ENCODE results near the gene OLIG1. TPM values are rescaled to one million over a fixed set of nuclear protein-coding genes. Genes with fewer than 3 reads are reported as not detected.

The OLIG1 gene
- polyA plus RNA-seq, 1 experiment, result not detected

GRCh38 chr21:33113131-33113530 is 43.2 kb downstream of the OLIG1 start:
- TF ChIP-seq CTCF (IDR thresholded peaks at IDR 0.05; ENCODE audit: insufficient read depth, low read depth, low read length), result no peak
- POLR2A ChIA-PET, result no interaction called here
- H3K27me3 ChIP-seq (ENCODE audit: control insufficient read depth, insufficient read depth, low read length), result peaks cover 45% of the 10 kb centered on the region
- CTCF ChIA-PET, result interaction anchor here (0.7 kb wide), 1 partner anchor 930 kb away, joined by 3 read pairs; no protein-coding TSS in a partner anchor
- no peak overlapping the region for H3K4me3 ChIP-seq (ENCODE audit: low read depth, low read length)
- DNase-seq (ENCODE audit: low read depth), result no peak
- no peaks in the 10 kb centered on the region for H3K36me3 ChIP-seq (ENCODE audit: control insufficient read depth, insufficient read depth, low read length)

DNA sequence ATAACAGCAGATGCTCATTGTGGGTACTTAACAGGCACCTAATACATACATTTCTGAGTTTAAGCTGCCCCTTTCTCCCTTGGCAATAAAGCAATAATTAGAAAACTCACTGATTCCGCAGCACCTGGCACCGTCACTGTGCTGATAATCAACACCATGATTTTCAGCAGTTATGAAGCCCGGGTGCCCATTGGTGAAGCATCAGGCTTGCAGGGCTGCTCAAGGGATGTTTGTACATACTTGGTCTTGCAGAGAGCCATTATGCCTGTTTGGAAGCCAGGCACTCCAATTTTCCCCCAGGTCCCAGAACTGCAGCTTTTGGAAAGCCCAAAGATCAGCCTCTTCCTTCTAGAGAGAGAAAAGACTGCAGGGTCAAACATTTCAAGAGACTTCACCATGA is 44.3 kb downstream of the OLIG1 start:
- ChIA-PET CTCF (no interaction called here), POLR2A (no interaction called here)
- Histone ChIP-seq H3K4me3 (ENCODE audit: low read depth, low read length) (no peak overlapping the region), H3K36me3 (ENCODE audit: control insufficient read depth, insufficient read depth, low read length) (no peaks in the 10 kb centered on the region), H3K27me3 (ENCODE audit: control insufficient read depth, insufficient read depth, low read length) (peaks cover 41% of the 10 kb centered on the region)
- DNase-seq (ENCODE audit: low read depth), result no peak
- no peak for TF ChIP-seq CTCF (IDR thresholded peaks at IDR 0.05; ENCODE audit: insufficient read depth, low read depth, low read length)

DNA sequence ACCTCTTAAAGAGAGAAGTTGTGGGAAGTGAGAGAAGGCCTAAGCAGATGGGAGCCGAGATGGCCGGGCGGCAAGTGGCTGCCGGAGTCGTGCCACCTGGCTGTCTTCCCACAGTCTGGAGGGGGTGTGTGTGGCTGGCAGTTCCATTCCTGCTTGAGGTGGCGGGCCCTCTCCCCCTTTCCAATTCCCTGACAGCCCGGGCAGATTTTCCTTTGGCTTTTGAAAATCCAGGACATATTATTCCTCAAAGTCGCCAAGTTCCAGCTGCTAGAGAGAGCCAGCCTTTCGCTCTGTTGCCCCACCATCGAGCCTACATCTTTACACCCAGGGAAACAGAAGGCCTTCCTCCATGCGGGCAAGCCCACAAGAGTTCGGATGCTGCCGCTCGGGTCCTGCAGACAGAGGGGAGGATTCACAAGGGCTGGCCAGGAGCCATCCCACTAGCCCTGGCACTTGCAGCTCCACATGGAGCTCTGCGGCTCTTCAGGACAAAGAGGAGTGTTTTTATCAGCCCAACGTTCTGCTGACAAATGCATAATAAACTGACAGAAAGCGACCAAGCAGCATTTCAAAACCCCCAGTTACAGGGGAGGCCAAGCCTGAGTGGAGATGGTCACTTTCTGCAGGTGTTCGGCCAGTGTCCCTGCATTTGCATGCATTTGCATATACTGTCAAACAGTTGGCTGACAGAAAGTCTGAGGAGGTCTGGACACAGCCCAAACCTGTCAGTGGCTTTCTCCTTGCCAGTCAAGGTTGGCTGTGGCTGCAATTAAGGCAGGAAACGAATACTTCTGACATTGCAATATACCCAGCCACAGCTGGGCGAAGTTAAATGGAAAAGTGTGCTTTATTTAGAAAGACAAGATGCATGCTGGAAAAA is 45.9 kb downstream of the OLIG1 start:
- no peak for TF ChIP-seq CTCF (IDR thresholded peaks at IDR 0.05; ENCODE audit: insufficient read depth, low read depth, low read length)
- ChIA-PET CTCF (interaction anchor here (2.4 kb wide), 1 partner anchor 12 kb away, joined by 9 read pairs; no protein-coding TSS in a partner anchor), POLR2A (no interaction called here)
- H3K4me3 ChIP-seq (ENCODE audit: low read depth, low read length), result no peak overlapping the region
- no peaks in the 10 kb centered on the region for H3K36me3 ChIP-seq (ENCODE audit: control insufficient read depth, insufficient read depth, low read length)
- peaks cover 34% of the 10 kb centered on the region for H3K27me3 ChIP-seq (ENCODE audit: control insufficient read depth, insufficient read depth, low read length)
- DNase-seq (ENCODE audit: low read depth), result no peak

DNA sequence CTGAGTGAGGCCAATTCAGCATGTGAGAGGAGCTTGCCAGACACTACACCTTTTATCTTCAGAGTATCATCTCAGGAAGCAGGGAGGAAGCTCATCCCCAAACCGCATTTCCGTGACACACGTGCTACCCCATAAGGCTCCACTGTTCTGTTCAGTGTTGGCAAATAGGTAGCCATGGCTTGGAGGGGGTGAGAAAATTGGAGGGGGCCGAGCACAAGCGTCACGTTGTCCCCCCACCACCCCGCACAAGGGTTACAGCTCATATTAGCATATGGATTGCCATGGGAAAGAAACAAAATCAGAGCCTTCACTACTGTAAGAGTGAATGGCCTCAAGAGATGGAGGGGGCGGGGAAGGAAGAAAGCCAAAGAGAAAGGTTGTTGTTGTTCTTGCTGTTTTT is 46.7 kb downstream of the OLIG1 start:
- POLR2A ChIA-PET, result no interaction called here
- DNase-seq (ENCODE audit: low read depth), result no peak
- no peak overlapping the region for H3K4me3 ChIP-seq (ENCODE audit: low read depth, low read length)
- TF ChIP-seq CTCF (IDR thresholded peaks at IDR 0.05; ENCODE audit: insufficient read depth, low read depth, low read length), result no peak
- no peaks in the 10 kb centered on the region for H3K36me3 ChIP-seq (ENCODE audit: control insufficient read depth, insufficient read depth, low read length)
- H3K27me3 ChIP-seq (ENCODE audit: control insufficient read depth, insufficient read depth, low read length), result peaks cover 26% of the 10 kb centered on the region
- CTCF ChIA-PET, result interaction anchor here (2.4 kb wide), 1 partner anchor 11 kb away, joined by 9 read pairs; no protein-coding TSS in a partner anchor

DNA sequence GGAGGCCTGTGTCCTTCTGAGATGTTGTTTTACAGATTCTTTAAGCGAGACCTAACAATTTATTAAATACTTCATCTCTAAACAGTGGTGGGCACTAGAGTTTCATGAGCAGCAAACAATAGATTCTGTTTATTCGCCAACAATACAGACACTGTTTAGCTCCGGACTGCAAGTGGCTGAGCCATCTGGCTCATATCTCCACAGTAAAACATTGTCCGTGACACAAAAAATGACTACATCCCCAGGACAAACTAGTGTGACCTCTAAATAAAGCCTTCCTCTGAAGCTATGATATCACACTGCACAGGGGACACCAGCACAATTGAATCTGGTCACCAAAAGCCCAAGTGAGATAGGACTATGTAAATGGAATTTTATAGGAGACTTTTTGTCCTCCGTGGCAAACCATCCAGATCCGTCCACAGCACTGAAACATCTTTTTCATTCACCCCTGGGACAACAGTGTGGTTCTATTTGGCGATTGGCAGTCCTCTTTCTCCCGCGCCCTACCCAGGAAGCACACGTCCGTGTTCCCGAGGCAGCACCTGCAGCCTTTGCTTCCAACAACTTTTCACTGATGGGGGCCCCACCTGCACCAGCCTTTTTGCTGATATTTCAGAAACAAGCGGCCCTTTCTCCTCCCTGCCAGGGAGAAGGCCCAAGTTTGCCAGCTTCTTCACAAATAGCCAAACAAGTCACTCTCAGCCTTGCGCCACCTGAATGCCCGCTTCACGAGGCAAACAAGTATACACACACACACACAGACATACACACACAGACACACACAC is 47.4 kb downstream of the OLIG1 start:
- TF ChIP-seq CTCF (IDR thresholded peaks at IDR 0.05; ENCODE audit: insufficient read depth, low read depth, low read length), result no peak
- POLR2A ChIA-PET, result no interaction called here
- no peak for DNase-seq (ENCODE audit: low read depth)
- Histone ChIP-seq H3K4me3 (ENCODE audit: low read depth, low read length) (no peak overlapping the region), H3K36me3 (ENCODE audit: control insufficient read depth, insufficient read depth, low read length) (no peaks in the 10 kb centered on the region), H3K27me3 (ENCODE audit: control insufficient read depth, insufficient read depth, low read length) (peaks cover 22% of the 10 kb centered on the region)
- CTCF ChIA-PET, result interaction anchor here (2.2 to 2.4 kb wide), 2 partner anchors 10 to 11 kb away, joined by 7 to 9 read pairs; no protein-coding TSS in a partner anchor
